NOMO-1 (cell line): ENCODE results near the gene RGS19.
"Not testable (repeated sequence)": the region's sequence is repeated elsewhere in the genome, so short reads cannot be mapped to it uniquely, and the experiment has no call there.

Experiments
- DNase-seq, 2 experiments: peaks; one replicate each; lab custom pipeline; 2025; ENCODE audit not compliant: unreplicated experiment in 2 of 2; lab: John Stamatoyannopoulos, UW

Gene RGS19, protein sequence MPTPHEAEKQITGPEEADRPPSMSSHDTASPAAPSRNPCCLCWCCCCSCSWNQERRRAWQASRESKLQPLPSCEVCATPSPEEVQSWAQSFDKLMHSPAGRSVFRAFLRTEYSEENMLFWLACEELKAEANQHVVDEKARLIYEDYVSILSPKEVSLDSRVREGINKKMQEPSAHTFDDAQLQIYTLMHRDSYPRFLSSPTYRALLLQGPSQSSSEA

DNA sequence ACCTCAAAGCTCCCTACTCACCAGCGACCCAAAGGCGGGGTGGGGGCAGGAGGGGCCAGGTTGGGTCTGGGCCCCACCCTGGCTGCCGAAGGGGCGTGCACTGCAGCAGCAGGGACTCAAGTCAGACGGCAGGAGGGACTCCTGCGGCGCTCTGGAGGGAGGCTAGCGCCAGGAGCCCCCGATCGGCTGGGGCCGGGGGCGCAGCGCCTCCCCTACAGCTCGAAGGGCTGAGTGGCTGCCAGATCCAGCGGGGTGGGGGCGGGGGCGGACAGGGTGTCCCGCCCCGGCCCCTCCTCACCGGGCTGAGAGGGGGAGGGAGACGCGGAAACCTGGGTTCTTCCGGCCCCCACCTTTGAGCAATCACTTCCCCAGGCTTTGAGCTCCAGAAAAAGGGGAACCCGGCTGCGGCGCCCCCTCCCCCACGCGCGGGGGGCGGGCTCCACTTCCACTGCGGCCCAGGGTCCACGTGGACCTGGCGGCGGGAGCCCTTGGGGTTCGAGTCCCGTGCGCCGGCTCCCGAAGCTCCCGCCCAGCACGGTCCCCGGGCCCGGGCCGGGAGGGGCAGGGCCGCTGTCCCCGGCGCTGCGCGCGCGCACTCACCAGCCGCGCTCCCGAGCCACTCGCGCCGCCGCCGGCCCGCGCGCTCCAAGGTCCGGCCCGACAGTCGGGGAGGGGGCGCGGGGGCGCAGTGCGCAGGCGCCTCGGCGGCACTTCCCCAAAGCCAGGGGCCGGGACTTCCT, at the start of gene RGS19:
Gene RGS19 (minus strand): TSS at position 246 of the 740 bp plus-strand sequence. CDS start 2,632 bp downstream, outside the sequence.
- peak; percentile 88 to 98 for DNase-seq

DNA sequence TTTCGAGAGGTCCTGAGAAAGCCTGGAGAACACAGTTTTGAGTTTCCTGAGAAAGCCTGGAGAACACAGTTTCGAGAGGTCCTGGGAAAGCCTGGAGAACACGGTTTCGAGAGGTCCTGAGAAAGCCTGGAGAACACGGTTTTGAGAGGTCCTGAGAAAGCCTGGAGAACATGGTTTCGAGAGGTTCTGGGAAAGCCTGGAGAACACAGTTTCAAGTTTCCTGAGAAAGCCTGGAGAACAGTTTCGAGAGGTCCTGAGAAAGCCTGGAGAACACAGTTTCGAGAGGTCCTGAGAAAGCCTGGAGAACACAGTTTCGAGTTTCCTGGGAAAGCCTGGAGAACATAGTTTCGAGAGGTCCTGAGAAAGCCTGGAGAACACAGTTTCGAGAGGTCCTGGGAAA, 44.2 kb upstream of the RGS19 start:
- not testable (repeated sequence) for DNase-seq

DNA sequence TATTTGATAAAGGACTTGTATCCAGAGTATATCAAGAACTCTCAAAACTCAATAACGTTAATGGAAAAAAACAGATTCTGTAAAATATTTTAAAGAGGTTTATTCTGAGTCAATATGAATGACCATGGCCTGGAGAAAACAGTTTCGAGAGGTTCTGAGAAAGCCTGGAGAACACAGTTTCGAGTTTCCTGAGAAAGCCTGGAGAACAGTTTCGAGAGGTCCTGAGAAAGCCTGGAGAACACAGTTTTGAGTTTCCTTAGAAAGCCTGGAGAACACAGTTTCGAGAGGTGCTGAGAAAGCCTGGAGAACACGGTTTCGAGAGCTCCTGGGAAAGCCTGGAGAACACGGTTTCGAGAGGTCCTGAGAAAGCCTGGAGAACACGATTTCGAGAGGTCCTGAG, 43.6 kb upstream of the RGS19 start:
- not testable (repeated sequence) for DNase-seq

DNA sequence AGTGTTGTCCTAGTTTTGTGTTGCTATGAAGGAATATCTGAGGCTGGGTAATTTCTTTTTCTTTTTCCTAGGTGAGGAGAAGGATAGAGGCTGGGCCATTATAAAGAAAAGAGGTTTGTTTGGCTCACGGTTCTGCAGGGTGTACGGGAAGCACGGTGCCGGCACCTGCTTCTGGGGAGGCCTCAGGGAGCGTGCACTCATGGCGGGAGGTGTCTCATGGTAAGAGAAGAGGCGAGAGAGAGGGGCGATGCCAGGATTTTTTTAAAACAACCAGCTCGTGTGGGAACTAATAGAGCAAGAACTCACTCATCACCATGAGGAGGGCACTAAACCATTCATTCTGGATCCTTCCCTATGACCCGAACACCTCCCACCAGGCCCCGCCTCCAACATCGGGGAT, 42.3 kb upstream of the RGS19 start:
- no peak for DNase-seq

DNA sequence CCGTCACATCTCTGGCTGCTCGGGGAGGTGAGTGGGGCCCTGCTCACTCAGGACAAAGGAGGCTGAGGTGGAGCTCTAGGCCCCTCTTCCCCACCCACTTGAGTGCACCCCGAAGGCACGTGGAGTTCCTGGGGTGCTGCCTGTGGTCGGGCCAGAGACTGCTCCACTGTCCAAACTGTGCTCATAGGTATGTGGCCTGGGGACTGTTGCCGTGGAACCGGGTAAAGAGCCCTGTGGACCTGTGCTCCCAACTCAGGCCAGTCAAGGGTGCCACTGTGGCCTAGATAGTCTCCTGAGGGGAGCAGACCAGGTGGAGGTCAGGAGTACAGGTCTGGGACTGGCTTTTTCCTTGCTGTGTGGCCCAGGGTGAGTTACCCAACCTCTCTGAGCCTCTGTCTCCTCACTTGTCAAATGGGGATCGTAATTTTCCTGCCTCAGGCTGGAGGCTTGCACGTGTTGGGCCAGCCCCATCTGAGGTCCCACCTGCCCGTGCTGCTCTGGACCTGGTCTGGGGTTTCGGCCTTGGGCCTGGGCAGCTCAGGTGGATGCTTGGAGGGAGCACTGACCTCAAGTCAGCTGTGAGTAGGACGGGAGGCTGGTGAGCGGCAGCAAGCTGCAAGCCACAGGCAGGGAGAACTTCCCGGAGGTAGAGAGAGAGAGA, 40.5 kb upstream of the RGS19 start:
- no peak for DNase-seq

DNA sequence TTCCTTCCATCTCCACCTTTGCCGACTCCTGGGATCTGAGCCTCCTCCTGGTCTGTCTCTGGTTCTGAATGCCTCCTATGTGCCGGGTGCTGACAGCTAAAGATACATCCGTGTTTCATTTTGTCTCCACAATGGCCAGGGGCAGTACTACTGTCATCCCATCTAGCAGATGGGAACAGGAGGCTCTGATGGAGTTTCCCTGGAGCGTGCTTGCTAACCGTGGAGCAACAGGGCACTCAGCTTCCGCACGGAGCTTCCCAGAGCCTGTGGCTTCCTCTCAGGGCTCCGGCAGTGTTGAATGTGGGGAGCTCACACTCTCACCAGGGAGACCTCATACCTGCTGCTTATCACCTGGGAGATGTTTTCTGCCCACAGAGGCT, 40.0 kb upstream of the RGS19 start:
- no peak for DNase-seq

DNA sequence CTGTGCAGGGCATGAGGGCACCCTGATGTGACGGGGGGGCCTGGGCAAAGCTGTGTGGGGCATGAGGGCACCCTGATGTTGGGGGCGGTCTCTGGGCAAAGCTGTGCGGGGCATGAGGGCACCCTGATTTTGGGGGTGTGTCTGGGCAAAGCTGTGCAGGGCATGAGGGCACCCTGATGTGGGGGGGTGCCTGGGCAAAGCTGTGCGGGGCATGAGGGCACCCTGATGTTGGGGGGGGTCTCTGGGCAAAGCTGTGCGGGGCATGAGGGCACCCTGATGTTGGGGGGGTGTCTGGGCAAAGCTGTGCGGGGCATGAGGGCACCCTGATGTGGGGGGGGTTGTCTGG, 38.1 kb upstream of the RGS19 start:
- DNase-seq = not testable (repeated sequence)

DNA sequence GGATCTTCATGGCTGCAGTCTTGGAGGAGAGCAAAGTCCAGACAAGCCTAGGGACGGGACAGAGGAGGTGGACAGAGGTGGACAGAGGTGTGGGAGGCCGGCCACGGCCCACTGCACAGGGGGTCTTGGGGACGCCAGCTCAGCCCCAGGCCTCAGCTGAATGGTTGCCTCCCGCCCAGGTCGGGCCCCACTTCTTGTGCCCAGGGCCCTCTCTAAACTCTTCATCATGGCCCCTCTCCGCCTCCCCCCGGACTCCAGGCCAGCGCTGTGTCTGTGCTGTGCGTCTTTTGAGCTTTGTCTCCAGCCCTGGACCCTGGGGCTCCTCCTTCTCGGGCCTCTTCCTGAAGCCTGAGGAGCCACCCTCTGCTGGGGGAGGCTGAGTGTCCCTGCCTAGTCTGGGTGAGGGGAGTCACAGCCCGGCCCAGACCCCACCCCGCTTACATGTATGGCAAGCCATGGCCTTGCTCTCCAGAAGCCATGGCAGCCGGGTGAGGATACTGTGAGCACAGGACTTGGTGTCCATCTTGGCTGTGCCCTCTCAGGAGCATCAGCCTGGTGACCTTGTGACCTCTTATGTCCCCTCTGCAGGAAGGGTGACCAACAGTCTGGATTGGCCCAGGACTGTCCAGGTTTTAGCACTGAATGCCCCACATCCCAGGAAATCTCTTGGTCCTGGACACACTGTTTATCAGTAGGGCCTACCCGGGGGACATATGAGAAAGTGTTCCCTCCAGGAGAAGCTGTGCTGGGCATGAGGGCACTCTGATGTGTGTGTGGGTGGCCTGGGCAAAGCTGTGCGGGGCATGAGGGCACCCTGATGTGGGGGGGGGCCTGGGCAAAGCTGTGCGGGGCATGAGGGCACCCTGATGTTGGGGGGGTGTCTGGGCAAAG, 37.5 kb upstream of the RGS19 start:
- DNase-seq = no peak

DNA sequence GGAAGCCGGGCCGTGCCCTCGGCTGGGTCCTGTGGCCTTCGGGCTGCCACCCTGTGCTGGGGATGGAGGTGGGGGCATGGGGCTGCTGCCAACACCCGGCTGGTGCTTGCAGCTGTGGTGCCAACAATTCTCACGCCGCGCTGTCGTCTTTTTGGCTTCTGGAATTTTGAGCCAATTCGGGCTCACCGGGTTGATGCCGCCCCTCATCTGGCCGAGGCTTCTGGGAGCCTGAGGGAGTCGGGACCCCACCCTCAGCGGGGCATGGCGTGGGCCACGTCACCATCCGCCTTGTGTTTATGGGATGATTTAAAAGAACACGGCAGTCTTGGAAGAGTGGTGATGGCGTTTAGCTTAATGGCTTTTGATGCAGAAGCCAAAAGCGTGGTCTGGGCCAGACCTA, 36.7 kb upstream of the RGS19 start:
- no peak for DNase-seq

DNA sequence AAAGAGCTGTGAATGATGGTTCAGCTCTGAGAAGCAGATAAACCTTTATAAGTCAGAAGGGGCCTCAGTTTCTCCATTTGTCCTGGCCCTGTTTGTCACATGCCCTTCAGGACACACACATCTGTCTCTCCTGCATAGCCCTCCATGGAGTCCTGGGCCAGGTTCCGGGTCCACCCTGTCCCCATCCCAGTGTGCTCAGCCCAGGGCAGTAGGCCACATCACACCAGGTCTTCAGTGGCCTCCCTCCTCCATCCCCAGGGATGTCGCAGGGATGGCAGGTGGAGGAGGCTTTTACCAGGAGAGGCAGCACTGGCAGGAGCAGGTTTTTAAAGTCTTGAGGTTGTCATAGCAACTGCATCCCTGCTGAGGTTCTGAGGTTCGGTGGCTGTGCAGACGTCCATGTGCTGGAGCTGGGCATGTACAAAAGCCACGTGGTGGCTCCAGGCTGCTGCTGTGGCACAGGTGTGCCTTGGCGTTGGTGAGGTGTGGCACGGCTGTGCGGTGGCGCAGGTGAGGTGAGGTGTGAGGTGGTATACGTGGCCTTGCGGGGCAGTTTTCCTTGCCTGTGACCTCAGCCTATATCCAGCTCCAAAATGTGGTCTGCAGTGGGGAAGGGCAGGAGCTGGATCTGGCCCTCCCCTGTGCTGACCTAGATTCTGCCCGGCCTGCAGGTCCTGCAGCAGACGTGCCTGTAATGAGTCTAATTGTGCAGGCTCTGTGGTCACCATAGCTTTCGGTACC, 36.0 kb upstream of the RGS19 start:
- DNase-seq = no peak

DNA sequence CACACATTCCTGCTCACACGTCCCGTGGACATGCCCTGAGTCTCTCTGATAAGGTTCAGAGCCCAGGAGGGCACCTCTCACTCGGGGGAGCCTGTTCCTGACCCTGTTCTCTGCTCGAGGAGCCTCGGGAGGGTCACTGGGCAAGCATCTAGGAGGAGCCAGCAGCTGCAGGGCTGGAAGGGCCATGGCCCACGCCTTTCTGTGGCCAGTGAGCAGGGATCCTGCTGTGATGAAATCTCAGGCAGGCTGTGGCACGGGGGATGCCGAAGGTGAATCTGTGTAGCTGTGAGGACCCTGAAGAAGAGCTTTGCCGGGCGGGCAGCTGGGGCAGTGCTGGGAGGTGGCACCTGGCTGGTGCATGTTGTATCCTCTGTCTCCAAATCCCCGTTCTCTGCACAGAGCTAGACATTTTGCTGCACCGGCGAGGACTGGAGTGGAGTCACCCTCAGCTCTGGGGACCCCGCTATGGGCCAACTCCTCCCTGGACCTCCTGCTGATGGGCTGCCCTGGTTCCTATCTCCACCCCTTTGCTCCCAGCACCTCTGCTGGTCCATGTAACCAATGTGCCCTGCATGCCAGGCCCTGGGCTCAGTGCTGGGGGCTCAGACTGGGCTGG, 35.1 kb upstream of the RGS19 start:
- no peak for DNase-seq

DNA sequence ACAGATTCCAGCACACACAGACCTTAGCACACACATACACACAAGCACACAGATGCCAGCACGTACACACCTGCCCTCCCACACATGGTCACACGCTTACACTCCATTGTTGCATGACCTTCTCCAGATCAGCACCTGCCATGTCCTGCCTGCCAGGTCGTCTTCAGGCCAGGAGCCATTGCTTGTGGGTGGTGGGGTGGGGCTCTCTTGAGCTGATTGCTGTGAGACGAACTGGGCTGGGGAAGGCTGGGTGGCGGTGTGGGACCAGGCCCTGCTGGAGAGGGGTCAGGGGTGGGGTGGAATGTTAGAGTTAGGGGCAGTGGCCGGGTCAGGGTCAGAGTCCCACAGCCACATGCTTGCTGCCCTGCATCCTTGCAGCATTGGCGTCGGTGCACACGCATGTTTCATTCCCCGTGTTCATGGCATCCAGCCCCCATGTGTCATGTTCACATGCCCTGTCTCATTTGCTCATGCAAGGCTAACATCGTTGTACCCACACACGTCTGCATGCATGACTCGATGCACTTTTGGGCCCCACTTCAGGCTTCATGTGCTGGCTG, 34.6 kb upstream of the RGS19 start:
- DNase-seq = no peak

DNA sequence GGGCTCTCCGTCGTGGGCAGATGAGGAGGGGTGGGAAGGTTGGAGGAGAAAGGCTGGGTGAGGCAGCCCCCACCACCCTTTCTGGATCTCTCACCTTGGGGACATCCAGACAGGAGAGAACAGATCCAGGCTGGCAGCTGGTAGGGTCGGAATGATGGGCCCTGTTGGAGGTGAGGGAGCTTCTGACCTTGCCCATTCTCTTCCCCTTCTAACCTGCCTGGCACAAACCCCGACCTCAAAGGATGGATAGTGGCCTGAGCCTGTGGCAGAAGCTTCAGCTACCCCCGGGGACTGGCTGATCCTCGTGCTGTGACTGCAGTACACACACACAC, 34.1 kb upstream of the RGS19 start:
- no peak for DNase-seq

DNA sequence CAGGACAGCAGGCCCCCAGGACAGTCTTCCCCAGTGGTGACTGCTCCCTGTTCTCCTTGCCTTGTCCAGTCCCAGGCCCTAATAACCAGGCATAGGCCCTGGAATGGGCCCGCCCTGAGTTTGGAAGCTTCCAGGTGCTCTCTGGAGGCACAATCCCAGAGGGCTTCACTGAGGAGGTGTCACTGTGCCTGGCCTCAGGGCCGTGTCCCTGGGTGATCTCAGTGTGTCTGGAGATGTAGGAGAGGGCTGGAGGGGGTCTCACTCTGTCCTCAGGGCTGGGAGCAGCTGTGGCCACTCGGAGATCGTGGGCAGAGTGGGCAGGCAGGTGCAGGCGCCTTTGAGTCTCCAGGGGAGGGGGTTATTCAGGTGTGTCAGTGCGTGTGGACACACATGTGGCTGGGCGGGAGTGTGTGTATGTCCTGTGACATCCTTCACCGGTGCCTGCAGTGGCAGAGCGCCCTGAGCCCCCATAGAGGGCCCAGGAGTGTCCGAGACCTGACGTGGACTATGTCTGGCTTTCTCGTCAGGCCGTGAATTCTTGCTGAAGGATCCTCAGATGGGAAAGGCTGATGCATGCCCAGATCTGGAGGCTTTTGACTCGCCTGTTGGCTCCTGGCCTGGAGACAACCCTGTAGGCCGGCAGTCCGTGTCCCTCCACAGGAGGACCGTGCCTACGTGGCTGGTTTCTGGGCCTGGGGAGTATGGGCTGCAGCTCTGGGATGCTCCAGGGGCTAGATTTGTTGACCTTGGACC, 33.5 kb upstream of the RGS19 start:
- no peak for DNase-seq

DNA sequence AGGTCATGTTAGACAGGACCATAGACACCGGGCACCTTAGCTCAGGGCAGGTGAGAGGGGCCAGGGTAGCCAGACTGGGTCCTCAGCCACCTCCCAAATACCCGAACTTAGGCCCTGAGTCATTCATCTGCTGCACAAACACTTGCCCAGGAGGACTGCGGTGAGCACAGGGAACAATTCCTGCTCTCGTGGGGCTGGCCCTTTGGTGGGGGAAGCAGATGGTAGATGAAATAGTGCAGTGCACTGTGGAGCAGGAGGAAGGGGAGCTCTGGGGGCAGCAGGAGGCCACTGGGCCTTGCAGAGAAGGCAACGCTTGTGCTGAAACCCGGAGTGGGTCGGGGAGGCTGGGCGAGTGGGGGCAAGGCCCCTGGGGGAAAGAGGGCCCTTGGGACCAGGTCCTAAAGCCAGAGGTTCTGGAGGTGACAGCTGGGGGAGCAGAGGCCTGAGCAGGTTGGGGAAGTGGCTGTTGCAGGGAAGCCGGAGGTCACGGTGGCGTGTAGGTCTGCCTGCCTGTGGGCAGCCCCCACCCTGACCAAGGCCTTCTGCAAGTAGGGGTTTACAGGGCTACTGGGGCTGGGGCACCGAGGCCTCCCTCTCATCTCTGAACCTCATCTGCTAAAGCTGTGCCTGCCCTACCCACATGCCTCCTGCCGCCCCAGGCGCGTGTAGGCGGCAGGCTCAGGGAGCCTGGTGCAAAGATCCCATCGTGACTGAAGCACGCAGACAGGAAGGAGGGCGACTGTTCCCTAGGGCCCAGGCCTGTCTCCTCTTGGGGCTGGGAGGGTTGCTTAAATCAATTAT, 32.7 kb upstream of the RGS19 start:
- no peak for DNase-seq

DNA sequence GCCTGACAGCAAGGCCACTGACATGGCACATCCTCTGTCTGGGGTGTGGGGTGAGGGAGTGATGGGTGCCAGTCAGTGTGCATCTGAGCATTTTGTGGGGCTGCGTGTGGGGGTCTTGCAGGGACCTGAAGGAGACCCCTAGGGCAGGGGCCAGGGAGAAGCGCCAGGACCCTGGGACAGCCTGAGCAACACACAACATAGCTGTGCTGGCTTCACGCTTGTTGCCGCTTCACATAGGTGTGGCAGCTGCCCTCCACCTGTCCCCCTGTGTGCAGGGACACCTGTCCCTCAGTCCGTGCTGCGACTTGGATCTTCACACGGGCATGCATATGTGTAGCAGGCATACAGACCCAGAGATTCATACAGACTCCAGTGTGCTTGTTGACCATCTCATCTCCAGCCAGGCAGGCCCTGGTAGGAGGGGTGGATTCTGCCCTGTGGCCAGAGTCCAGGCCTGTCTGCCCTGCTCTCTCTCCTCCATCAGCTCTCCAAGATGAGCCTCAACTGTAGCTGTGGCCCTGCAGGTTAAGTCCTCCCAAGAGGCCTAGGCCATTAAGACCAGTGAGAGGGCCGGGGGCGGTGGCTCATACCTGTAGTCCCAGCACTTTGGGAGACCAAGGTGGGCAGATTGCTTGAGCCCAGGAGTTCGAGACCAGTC, 31.2 kb upstream of the RGS19 start:
- no peak for DNase-seq

DNA sequence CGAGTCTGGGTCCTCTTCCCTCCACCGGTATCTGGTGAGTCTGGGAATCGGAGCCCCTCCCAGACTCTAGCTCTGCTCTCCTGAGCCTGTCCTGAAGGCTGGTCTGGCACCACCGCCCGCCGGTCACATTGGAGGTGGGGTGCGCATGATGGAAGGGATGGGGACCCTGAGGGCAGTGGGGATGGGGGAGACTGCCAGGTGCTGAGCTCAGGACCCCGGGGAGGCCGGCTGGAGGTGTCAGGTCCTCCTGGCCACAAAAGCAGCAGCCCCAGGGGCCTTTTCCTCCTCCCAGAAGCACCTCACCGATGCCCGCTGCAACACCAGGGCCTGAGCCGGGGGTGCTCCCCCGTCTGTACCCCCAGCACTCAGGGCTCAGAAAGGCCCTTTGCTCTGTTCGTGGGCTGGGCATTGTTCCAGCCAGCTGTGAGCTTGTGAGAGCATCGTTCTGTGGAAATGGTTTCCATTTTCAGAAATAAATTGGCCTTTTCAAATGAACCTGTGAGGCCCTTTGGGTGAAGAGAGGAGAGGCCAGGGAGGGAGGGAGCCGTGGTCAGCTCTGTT, 30.6 kb upstream of the RGS19 start:
- no peak for DNase-seq
